Retinal pigment epithelial cell (primary cell): Measurements from ENCODE around the gene IRS2.

Experiments
- DNase-seq: peaks from one replicate; pipeline ENCODE4 v3.0.0-alpha.2; 2010; ENCODE audit warnings: low read depth
- H3K4me3 ChIP-seq: 2 replicates; pipeline ENCODE4 v1.5.1; 2011; ENCODE audit warnings: mild to moderate bottlenecking, low read length, control low read depth, moderate library complexity
- TF ChIP-seq, protein P1 (sequence below): conservative IDR thresholded peaks from 2 replicates; pipeline ENCODE4 v1.5.1; 2011; ENCODE audit warnings: low read depth, low read length, control low read depth, inconsistent platforms

IRS2 gene

GRCh38 chr13:109724603-109725002 is 61.8 kb downstream of the IRS2 start:
- DNase-seq = no peak
- TF ChIP-seq, protein P1, sequence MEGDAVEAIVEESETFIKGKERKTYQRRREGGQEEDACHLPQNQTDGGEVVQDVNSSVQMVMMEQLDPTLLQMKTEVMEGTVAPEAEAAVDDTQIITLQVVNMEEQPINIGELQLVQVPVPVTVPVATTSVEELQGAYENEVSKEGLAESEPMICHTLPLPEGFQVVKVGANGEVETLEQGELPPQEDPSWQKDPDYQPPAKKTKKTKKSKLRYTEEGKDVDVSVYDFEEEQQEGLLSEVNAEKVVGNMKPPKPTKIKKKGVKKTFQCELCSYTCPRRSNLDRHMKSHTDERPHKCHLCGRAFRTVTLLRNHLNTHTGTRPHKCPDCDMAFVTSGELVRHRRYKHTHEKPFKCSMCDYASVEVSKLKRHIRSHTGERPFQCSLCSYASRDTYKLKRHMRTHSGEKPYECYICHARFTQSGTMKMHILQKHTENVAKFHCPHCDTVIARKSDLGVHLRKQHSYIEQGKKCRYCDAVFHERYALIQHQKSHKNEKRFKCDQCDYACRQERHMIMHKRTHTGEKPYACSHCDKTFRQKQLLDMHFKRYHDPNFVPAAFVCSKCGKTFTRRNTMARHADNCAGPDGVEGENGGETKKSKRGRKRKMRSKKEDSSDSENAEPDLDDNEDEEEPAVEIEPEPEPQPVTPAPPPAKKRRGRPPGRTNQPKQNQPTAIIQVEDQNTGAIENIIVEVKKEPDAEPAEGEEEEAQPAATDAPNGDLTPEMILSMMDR = no peak
- no peak overlapping the region for H3K4me3 ChIP-seq

GRCh38 chr13:109723046-109723445 is 63.3 kb downstream of the IRS2 start:
- no peak for DNase-seq
- TF ChIP-seq, protein P1 = no peak
- no peak overlapping the region for H3K4me3 ChIP-seq

- DNase-seq = no peak
- no peak overlapping the region for H3K4me3 ChIP-seq
- TF ChIP-seq, protein P1 = no peak
These were observed 64.3 kb downstream of the IRS2 start for GRCh38 chr13:109722068-109722467.

- TF ChIP-seq, protein P1 = no peak
- no peak overlapping the region for H3K4me3 ChIP-seq
- DNase-seq = no peak
These were observed 65.6 kb downstream of the IRS2 start for GRCh38 chr13:109720758-109721184.

GRCh38 chr13:109719962-109720646 is 66.3 kb downstream of the IRS2 start:
- TF ChIP-seq, protein P1 = no peak
- DNase-seq = no peak
- no peak overlapping the region for H3K4me3 ChIP-seq

- TF ChIP-seq, protein P1 = no peak
- no peak for DNase-seq
- H3K4me3 ChIP-seq = no peak overlapping the region
These were observed 67.7 kb downstream of the IRS2 start for GRCh38 chr13:109718726-109719125.

DNA sequence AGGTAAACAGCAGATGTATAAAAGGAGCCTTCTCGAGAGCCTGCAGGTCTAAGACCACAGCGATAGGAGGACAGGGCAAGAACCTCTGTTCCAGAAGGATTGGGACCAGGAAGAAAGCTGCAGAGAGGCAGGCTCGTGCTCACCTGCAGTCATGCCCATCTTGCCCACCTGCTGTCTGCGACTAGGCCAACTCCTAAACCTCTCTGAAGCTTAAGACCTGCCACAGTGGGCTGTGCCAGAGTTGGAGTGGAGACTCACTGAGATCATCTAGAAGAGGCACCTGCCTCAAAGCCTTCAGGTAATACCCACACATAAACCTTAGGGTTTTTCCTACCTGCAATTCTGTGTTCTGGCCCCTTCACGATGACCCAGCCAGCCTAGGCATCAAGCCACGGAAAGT is 68.7 kb downstream of the IRS2 start:
- H3K4me3 ChIP-seq = no peak overlapping the region
- TF ChIP-seq, protein P1 = no peak
- no peak for DNase-seq
